HCT116 (cell line): ENCODE measurements around the gene MEOX1. TPM values are rescaled to one million over a fixed set of nuclear protein-coding genes. Genes with fewer than 3 reads are reported as not detected.

Experiments used
- ATAC-seq: fragments of 200-7000 bp; cut with Tn5 transposase; 2 replicates; pipeline ENCODE4 v1.9.1; 2020; ENCODE audit warnings: mild to moderate bottlenecking, moderate library complexity
- BruUV-seq: library from RNA; stranded (reverse); fragments of 400-500 nt; replicated peaks from 2 replicates; lab custom pipeline; 2021; lab: Mats Ljungman, UMichigan
- CTCF ChIA-PET: fragments of 300-600 bp; sonication (Branson Sonifier 250); formaldehyde crosslinking; loops from one replicate; lab custom pipeline; 2021; ENCODE audit warnings: antibody characterized with exemption; lab: Charles Lee
- POLR2A ChIA-PET: fragments of 300-600, 350-600 bp; sonication (Branson Sonifier 250); formaldehyde crosslinking; loops from one replicate; lab custom pipeline; 2021; ENCODE audit warnings: antibody characterized with exemption; lab: Charles Lee
- RAD21 ChIA-PET, 2 experiments: fragments of 300-600 bp; sonication (Branson Sonifier 250); formaldehyde crosslinking; loops; one replicate each; lab custom pipeline; 2023; ENCODE audit warnings: low total read pairs in 2 of 2; ENCODE audit not compliant: uncharacterized antibody in 2 of 2, unreplicated experiment in 2 of 2, low non-redundant PET in 1 of 2; lab: Charles Lee
- DNase-seq: peaks from one replicate; pipeline ENCODE4 v3.0.0-alpha.2; 2010; ENCODE audit warnings: low read depth, low spot score
- H2AFZ ChIP-seq: fragments of 200-600 bp; shearing (Covaris generic), sonication (generic); 2 replicates; pipeline ENCODE4 v1.6.1; 2017; ENCODE audit warnings: low read depth, mixed run types, mixed read lengths, antibody characterized with exemption, low read length; ENCODE audit not compliant: poor library complexity, severe bottlenecking
- H3K27ac ChIP-seq: 2 replicates; pipeline ENCODE4 v1.5.1; 2012; ENCODE audit warnings: low read depth, low read length
- H3K27me3 ChIP-seq: fragments of 200-600 bp; sonication (generic); 2 replicates; pipeline ENCODE4 v1.6.1; 2016; ENCODE audit warnings: mixed run types, low read length, mixed read lengths; ENCODE audit not compliant: insufficient read depth
- H3K36me3 ChIP-seq, 2 experiments: fragments of 200-500 bp in 1 of 2; fragments of 200-600 bp in 1 of 2; sonication (Bioruptor generic) in 1 of 2; sonication (generic) in 1 of 2; 2 replicates each; pipeline versions ENCODE4 v1.5.1 to v1.6.1; 2014 to 2016; ENCODE audit warnings: low read length in 2 of 2, inconsistent platforms in 1 of 2, mixed read lengths in 1 of 2, mixed run types in 1 of 2; ENCODE audit not compliant: insufficient read depth in 2 of 2, control insufficient read depth in 1 of 2
- H3K4me1 ChIP-seq, 2 experiments: fragments of 200-600 bp in 1 of 2; sonication (generic) in 1 of 2; 2 replicates each; pipeline versions ENCODE4 v1.5.1 to v1.6.1; 2012 to 2017; ENCODE audit warnings: low read length in 2 of 2, inconsistent platforms in 1 of 2, mild to moderate bottlenecking in 1 of 2, mixed read lengths in 1 of 2, mixed run types in 1 of 2, moderate library complexity in 1 of 2; ENCODE audit not compliant: insufficient read depth in 2 of 2, control insufficient read depth in 1 of 2
- H3K4me2 ChIP-seq: fragments of 200-600 bp; sonication (generic); 2 replicates; pipeline ENCODE4 v1.6.1; 2017; ENCODE audit warnings: mixed run types, low read length, mixed read lengths
- H3K4me3 ChIP-seq, 2 experiments: fragments of 200-600 bp in 1 of 2; sonication (generic) in 1 of 2; replicated peaks in 1 of 2; 2 replicates each; pipeline ENCODE4 v1.5.1; 2011 to 2016; ENCODE audit warnings: low read length in 2 of 2, control low read depth in 1 of 2, low read depth in 1 of 2, mild to moderate bottlenecking in 1 of 2, mixed read lengths in 1 of 2, mixed run types in 1 of 2
- H3K79me2 ChIP-seq: fragments of 200-600 bp; sonication (generic); 2 replicates; pipeline ENCODE4 v1.6.1; 2017; ENCODE audit warnings: mild to moderate bottlenecking, mixed run types, low read length, moderate library complexity, mixed read lengths; ENCODE audit not compliant: insufficient read depth
- H3K9ac ChIP-seq: fragments of 200-600 bp; sonication (generic); 2 replicates; pipeline ENCODE4 v1.6.1; 2016; ENCODE audit warnings: low read length, mixed read lengths
- H3K9me2 ChIP-seq: fragments of 200-600 bp; sonication (generic), shearing (Covaris generic); 2 replicates; pipeline ENCODE4 v1.6.1; 2017; ENCODE audit warnings: mixed run types, mild to moderate bottlenecking, moderate library complexity; ENCODE audit not compliant: insufficient read depth
- H3K9me3 ChIP-seq, 2 experiments: fragments of 200-500 bp in 1 of 2; fragments of 200-600 bp in 1 of 2; sonication (Bioruptor generic) in 1 of 2; sonication (generic) in 1 of 2; 2 replicates each; pipeline ENCODE4 v1.6.1; 2014 to 2017; ENCODE audit warnings: low read length in 2 of 2, mixed read lengths in 2 of 2, inconsistent platforms in 1 of 2, low read depth in 1 of 2, mild to moderate bottlenecking in 1 of 2, mixed run types in 1 of 2, moderate library complexity in 1 of 2; ENCODE audit not compliant: control insufficient read depth in 1 of 2, insufficient read depth in 1 of 2
- H4K20me1 ChIP-seq: fragments of 200-600 bp; sonication (generic), shearing (Covaris generic); 2 replicates; pipeline ENCODE4 v1.6.1; 2017; ENCODE audit warnings: mixed run types, mild to moderate bottlenecking, moderate library complexity; ENCODE audit not compliant: insufficient read depth
- EZH2 ChIP-seq: fragments of 200-600 bp; sonication (generic); IDR thresholded peaks from 2 replicates; pipeline ENCODE4 v1.6.1; 2017; ENCODE audit warnings: antibody characterized with exemption, mixed run types
- JUND ChIP-seq: IDR thresholded peaks from 2 replicates; pipeline ENCODE4 v1.6.1; 2012
- SIN3A ChIP-seq: IDR thresholded peaks from 2 replicates; pipeline ENCODE4 v1.6.1; 2012; ENCODE audit warnings: low read depth
- ZFX ChIP-seq: fragments of 450-650 bp; IDR thresholded peaks from 2 replicates; pipeline ENCODE4 v1.6.1; 2017
- intact Hi-C: fragments of 100-400 bp; cut with micrococcal nuclease; formaldehyde crosslinking; loops from 2 replicates; pipeline ENCODE4 v1.10.0; 2022
- total RNA-seq: library from RNA; stranded (reverse); gene quantifications from one replicate; pipeline ENCODE4 v1.2.1, GENCODE V29; 2021; ENCODE audit not compliant: unreplicated experiment

Gene MEOX1
- total RNA-seq, 1 experiment from 2014 or later: not detected

GRCh38 chr17:43591001-43591400 is 70.7 kb downstream of the MEOX1 start:
- TF ChIP-seq SIN3A: no peak
- no peak for TF ChIP-seq JUND
- no peak for TF ChIP-seq ZFX
- no peak for TF ChIP-seq EZH2
- intact Hi-C loops: no loop called here
- POLR2A ChIA-PET: interaction anchor here (0.7 kb wide), 1 partner anchor 12 kb away, joined by 4 read pairs; no protein-coding TSS in a partner anchor
- H3K27ac ChIP-seq: no peak overlapping the region
- RAD21 ChIA-PET: no interaction called here
- H4K20me1 ChIP-seq: no peaks in the 10 kb centered on the region
- no peaks in the 10 kb centered on the region for H3K27me3 ChIP-seq
- H3K9ac ChIP-seq: no peak overlapping the region
- CTCF ChIA-PET: interaction anchor here (1.2 kb wide), 1 partner anchor 14 kb away, joined by 3 read pairs; no protein-coding TSS in a partner anchor
- no peaks in the 10 kb centered on the region for H3K9me3 ChIP-seq
- DNase-seq (no peak), ATAC-seq (no peak)
- H3K4me3 ChIP-seq: no peak overlapping the region
- peaks cover 0 to 4% of the 10 kb centered on the region in 2 experiments; a peak in 1 of 4 replicates for H3K4me1 ChIP-seq
- H3K79me2 ChIP-seq: no peaks in the 10 kb centered on the region
- no peaks in the 10 kb centered on the region for H3K36me3 ChIP-seq
- no TSS peak for BruUV-seq
- no peak overlapping the region for H2AFZ ChIP-seq
- H3K9me2 ChIP-seq: no peaks in the 10 kb centered on the region
- H3K4me2 ChIP-seq: no peak overlapping the region

Other genes starting within 250 kb of the MEOX1 start
- 53.5 TPM for gene DHX8, start 177.9 kb downstream of the MEOX1 start, total RNA-seq
- gene ETV4, start 115.6 kb downstream of the MEOX1 start, total RNA-seq: 51.5 TPM
- not detected for gene SOST, start 96.9 kb upstream of the MEOX1 start, total RNA-seq
- 29.6 TPM for gene DUSP3, start 117.1 kb upstream of the MEOX1 start, total RNA-seq
- 0.15 TPM for gene CFAP97D1, start 118.5 kb upstream of the MEOX1 start, total RNA-seq
- gene MPP3, start 171.2 kb upstream of the MEOX1 start, total RNA-seq: 19.5 TPM
- gene CD300LG, start 185.3 kb upstream of the MEOX1 start, total RNA-seq: not detected
- 16.4 TPM for gene MPP2, start 245.6 kb upstream of the MEOX1 start, total RNA-seq